A549 (cell line): ENCODE results near the gene MUC5AC. TPM values are rescaled to one million over a fixed set of nuclear protein-coding genes. Genes with fewer than 3 reads are reported as not detected.

Experiments
- BCL3 ChIP-seq: fragments of >200 bp; sonication (Bioruptor Twin); formaldehyde crosslinking; IDR thresholded peaks from 3 replicates; pipeline ENCODE4 v1.6.1; 2016
- BHLHE40 ChIP-seq: IDR thresholded peaks from 2 replicates; pipeline ENCODE4 v1.6.1; 2012; ENCODE audit warnings: low read depth, low read length, inconsistent platforms
- CBX8 ChIP-seq: fragments of 200-600 bp; sonication (generic); IDR thresholded peaks from 2 replicates; pipeline ENCODE4 v1.6.1; 2016
- CHD4 ChIP-seq: fragments of 200-600 bp; sonication (generic); IDR thresholded peaks from 2 replicates; pipeline ENCODE4 v1.6.1; 2016; ENCODE audit warnings: antibody characterized with exemption, mild to moderate bottlenecking, borderline replicate concordance
- CTCF ChIP-seq: fragments of >200 bp; sonication (Bioruptor Twin); formaldehyde crosslinking; IDR thresholded peaks from 3 replicates; pipeline ENCODE4 v1.5.1; 2016
- E2F6 ChIP-seq: IDR thresholded peaks from 2 replicates; pipeline ENCODE4 v1.6.1; 2012; ENCODE audit warnings: low read depth, borderline replicate concordance
- EHF ChIP-seq: fragments of 250-450 bp; sonication (Bioruptor Pico); IDR thresholded peaks from 2 replicates; pipeline ENCODE4 v1.5.0; 2020; ENCODE audit warnings: mild to moderate bottlenecking
- EP300 ChIP-seq, 2 experiments: fragments of >200 bp; sonication (Bioruptor Twin); formaldehyde crosslinking; IDR thresholded peaks; 2 replicates in 1 of 2; 3 replicates in 1 of 2; pipeline ENCODE4 v1.6.1; 2016 to 2017
- FOSB ChIP-seq: fragments of 250-450 bp; sonication (Bioruptor Pico); IDR thresholded peaks from 2 replicates; pipeline ENCODE4 v1.5.0; 2020; ENCODE audit warnings: mild to moderate bottlenecking, moderate library complexity
- HES2 ChIP-seq: fragments of >200 bp; sonication (Bioruptor Twin); formaldehyde crosslinking; IDR thresholded peaks from 2 replicates; pipeline ENCODE4 v1.6.1; 2016
- HMGXB4 ChIP-seq: fragments of 250-450 bp; sonication (Bioruptor Pico); IDR thresholded peaks from 2 replicates; pipeline ENCODE4 v1.5.0; 2021; ENCODE audit warnings: mild to moderate bottlenecking, moderate library complexity, borderline replicate concordance
- HOXA7 ChIP-seq: fragments of 250-450 bp; sonication (Bioruptor Pico); IDR thresholded peaks from 2 replicates; pipeline ENCODE4 v1.5.0; 2020; ENCODE audit warnings: mild to moderate bottlenecking, moderate library complexity
- HOXB5 ChIP-seq: fragments of 250-450 bp; sonication (Bioruptor Pico); IDR thresholded peaks from 2 replicates; pipeline ENCODE4 v1.5.0; 2020; ENCODE audit warnings: mild to moderate bottlenecking, moderate library complexity
- MAFK ChIP-seq: fragments of 450-650 bp; IDR thresholded peaks from 2 replicates; pipeline ENCODE4 v1.6.1; 2014; ENCODE audit not compliant: partially characterized antibody
- MAX ChIP-seq: IDR thresholded peaks from 2 replicates; pipeline ENCODE4 v1.6.1; 2012
- MYC ChIP-seq: IDR thresholded peaks from 2 replicates; pipeline ENCODE4 v1.6.1; 2012; ENCODE audit warnings: mild to moderate bottlenecking, inconsistent platforms, low read length, improper control_type of control experiment, borderline replicate concordance
- NFE2L2 ChIP-seq: fragments of 150-350 bp; conservative IDR thresholded peaks from 2 replicates; pipeline ENCODE4 v1.6.1; 2014; ENCODE audit warnings: low read length
- NPAS2 ChIP-seq: fragments of 250-450 bp; sonication (Bioruptor Pico); IDR thresholded peaks from 2 replicates; pipeline ENCODE4 v1.8.0; 2022; ENCODE audit warnings: mild to moderate bottlenecking, moderate library complexity, borderline replicate concordance
- PHF8 ChIP-seq: fragments of 200-600 bp; sonication (generic); IDR thresholded peaks from 2 replicates; pipeline ENCODE4 v1.6.1; 2016; ENCODE audit warnings: low read depth, mild to moderate bottlenecking, antibody characterized with exemption, moderate library complexity, borderline replicate concordance
- RCOR1 ChIP-seq: fragments of 150-350 bp; IDR thresholded peaks from 2 replicates; pipeline ENCODE4 v1.6.1; 2014; ENCODE audit warnings: antibody characterized with exemption, low read length, low read depth
- REST ChIP-seq: fragments of 200-600 bp; sonication (generic); IDR thresholded peaks from 2 replicates; pipeline ENCODE4 v1.6.1; 2016; ENCODE audit warnings: antibody characterized with exemption, mild to moderate bottlenecking, moderate library complexity
- RFX5 ChIP-seq: fragments of 450-650 bp; IDR thresholded peaks from 2 replicates; pipeline ENCODE4 v1.7.1; 2014; ENCODE audit warnings: antibody characterized with exemption, mild to moderate bottlenecking, moderate library complexity
- RNF2 ChIP-seq: fragments of 200-600 bp; sonication (generic); IDR thresholded peaks from 2 replicates; pipeline ENCODE4 v1.6.1; 2016; ENCODE audit warnings: low read depth, mild to moderate bottlenecking, antibody characterized with exemption, moderate library complexity, borderline replicate concordance
- SREBF2 ChIP-seq: fragments of 450-650 bp; IDR thresholded peaks from 2 replicates; pipeline ENCODE4 v1.6.1; 2014; ENCODE audit warnings: mild to moderate bottlenecking, moderate library complexity
- TP53 ChIP-seq: fragments of 250-450 bp; sonication (Bioruptor Pico); IDR thresholded peaks from 2 replicates; pipeline ENCODE4 v1.5.0; 2021; ENCODE audit warnings: mild to moderate bottlenecking, moderate library complexity
- polyA plus RNA-seq, 4 experiments: library from polyadenylated mRNA; depleted of rRNA in 3 of 4; stranded (reverse); fragments of >200 nt; fragmentation: RNase III in 1 of 4; extraction: RNeasy Plus Mini Kit Qiagen cat#74134 plus additional on column Dnase treatment in 1 of 4; gene quantifications; 2 replicates in 3 of 4; 3 replicates in 1 of 4; pipeline ENCODE4 v1.2.3, GENCODE V29; 2011 to 2017
- TF ChIP-seq, protein P1 (sequence below): fragments of 250-450 bp; sonication (Bioruptor Pico); IDR thresholded peaks from 2 replicates; pipeline ENCODE4 v1.5.0; 2020; ENCODE audit warnings: low read depth, mild to moderate bottlenecking, moderate library complexity

The MUC5AC gene
- polyA plus RNA-seq, 2 of the 4 experiments (the other 2 are of a cell fraction), result 0.18 to 7.4 TPM

GRCh38 chr11:1151366-1152315 lies 6.1 kb upstream of the MUC5AC start (continued):
- no peak for TF ChIP-seq HMGXB4 (CRISPR knock-in tag)
- peak; percentile 60; the same call in 1 of the 2 replicates for TF ChIP-seq HOXB5 (CRISPR knock-in tag)
- TF ChIP-seq TP53, result 0 out of 2 replicates have a peak, but pooled peaks have one; percentile 58
- TF ChIP-seq CHD4, result no peak
- no peak for TF ChIP-seq MAFK
- TF ChIP-seq NPAS2 (CRISPR knock-in tag), result no peak
- TF ChIP-seq MYC, result no peak
- TF ChIP-seq PHF8, result no peak
- TF ChIP-seq CTCF, result no peak
- no peak for TF ChIP-seq E2F6
- no peak for TF ChIP-seq NFE2L2
- no peak for TF ChIP-seq EP300 (IDR thresholded peaks at IDR 0.05)
- 0 out of 2 replicates have a peak, but pooled peaks have one; percentile 72 for TF ChIP-seq EHF
- no peak for TF ChIP-seq SREBF2
- no peak for TF ChIP-seq RNF2
- TF ChIP-seq RCOR1, result no peak
- TF ChIP-seq REST, result no peak
- TF ChIP-seq RFX5, result no peak
- no peak for TF ChIP-seq HES2
- TF ChIP-seq MAX, result no peak; the same call in 1 of the 2 replicates
- TF ChIP-seq HOXA7 (CRISPR knock-in tag), result 0 out of 2 replicates have a peak, but pooled peaks have one; percentile 30
- TF ChIP-seq, protein P1, sequence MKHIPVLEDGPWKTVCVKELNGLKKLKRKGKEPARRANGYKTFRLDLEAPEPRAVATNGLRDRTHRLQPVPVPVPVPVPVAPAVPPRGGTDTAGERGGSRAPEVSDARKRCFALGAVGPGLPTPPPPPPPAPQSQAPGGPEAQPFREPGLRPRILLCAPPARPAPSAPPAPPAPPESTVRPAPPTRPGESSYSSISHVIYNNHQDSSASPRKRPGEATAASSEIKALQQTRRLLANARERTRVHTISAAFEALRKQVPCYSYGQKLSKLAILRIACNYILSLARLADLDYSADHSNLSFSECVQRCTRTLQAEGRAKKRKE, result no peak
- no peak for TF ChIP-seq FOSB (CRISPR knock-in tag)
- no peak for TF ChIP-seq BCL3
- no peak for TF ChIP-seq BHLHE40
- no peak for TF ChIP-seq CBX8
